SK-N-SH (cell line): ENCODE data around the gene WBP2. TPM values are rescaled to one million over a fixed set of nuclear protein-coding genes. Genes with fewer than 3 reads are reported as not detected.

Experiments
- CTCF ChIA-PET: fragments of 300-600, 350-600 bp; formaldehyde crosslinking; extraction: SDS; loops from one replicate; lab custom pipeline; 2021; lab: Yijun Ruan, JAX
- POLR2A ChIA-PET: fragments of 350-600 bp; sonication (Branson Sonifier 250); formaldehyde crosslinking; extraction: SDS; loops from one replicate; lab custom pipeline; 2020; ENCODE audit warnings: antibody characterized with exemption, inconsistent platforms; lab: Yijun Ruan, JAX
- DNase-seq: peaks from one replicate; pipeline ENCODE4 v3.0.0; 2012
- H2AFZ ChIP-seq: fragments of 200-600 bp; sonication (generic); 2 replicates; pipeline ENCODE4 v1.8.1; 2016; ENCODE audit warnings: antibody characterized with exemption, mild to moderate bottlenecking, low read depth
- H3F3A ChIP-seq: fragments of 200-600 bp; sonication (generic); replicated peaks from 2 replicates; pipeline ENCODE3; 2016; ENCODE audit warnings: antibody characterized with exemption, mild to moderate bottlenecking; ENCODE audit not compliant: insufficient read depth
- H3K27ac ChIP-seq, 2 experiments: fragments of 200-500 bp in 1 of 2; fragments of 200-600 bp in 1 of 2; sonication (Bioruptor generic) in 1 of 2; sonication (generic), shearing (Covaris generic) in 1 of 2; 2 replicates each; pipeline versions ENCODE4 v1.5.1 to v1.6.1; 2014 to 2016; ENCODE audit warnings: low read depth in 2 of 2, inconsistent platforms in 1 of 2, low read length in 1 of 2, mild to moderate bottlenecking in 1 of 2, mixed read lengths in 1 of 2
- H3K27me3 ChIP-seq: fragments of 200-600 bp; sonication (generic), shearing (Covaris generic); 2 replicates; pipeline ENCODE4 v1.6.1; 2016; ENCODE audit warnings: mixed run types; ENCODE audit not compliant: insufficient read depth
- H3K36me3 ChIP-seq, 2 experiments: fragments of 200-500 bp in 1 of 2; fragments of 200-600 bp in 1 of 2; sonication (Bioruptor generic) in 1 of 2; sonication (generic) in 1 of 2; replicated peaks in 1 of 2; 2 replicates each; pipeline versions ENCODE3 to v1.5.1; 2014 to 2016; ENCODE audit warnings: low read length in 1 of 2, mild to moderate bottlenecking in 1 of 2; ENCODE audit not compliant: insufficient read depth in 2 of 2, control insufficient read depth in 1 of 2
- H3K4me1 ChIP-seq, 2 experiments: fragments of 200-500 bp in 1 of 2; fragments of 200-600 bp in 1 of 2; sonication (Bioruptor generic) in 1 of 2; sonication (generic), shearing (Covaris generic) in 1 of 2; 2 replicates each; pipeline versions ENCODE4 v1.5.1 to v1.6.1; 2014 to 2016; ENCODE audit warnings: low read depth in 1 of 2, low read length in 1 of 2, mixed run types in 1 of 2; ENCODE audit not compliant: insufficient read depth in 2 of 2, control insufficient read depth in 1 of 2
- H3K4me2 ChIP-seq: fragments of 200-600 bp; sonication (generic), shearing (Covaris generic); 2 replicates; pipeline ENCODE4 v1.6.1; 2017; ENCODE audit warnings: mixed run types
- H3K4me3 ChIP-seq, 2 experiments: fragments of 200-500 bp in 1 of 2; fragments of 200-600 bp in 1 of 2; sonication (Bioruptor generic) in 1 of 2; sonication (generic), shearing (Covaris generic) in 1 of 2; 2 replicates each; pipeline versions ENCODE4 v1.5.1 to v1.8.1; 2014 to 2016; ENCODE audit warnings: low read depth in 2 of 2, inconsistent platforms in 1 of 2, low read length in 1 of 2, mild to moderate bottlenecking in 1 of 2, mixed read lengths in 1 of 2, moderate library complexity in 1 of 2
- H3K79me2 ChIP-seq: fragments of 200-600 bp; sonication (generic); 2 replicates; pipeline ENCODE4 v1.8.1; 2017; ENCODE audit warnings: mild to moderate bottlenecking; ENCODE audit not compliant: insufficient read depth
- H3K9ac ChIP-seq: fragments of 200-600 bp; sonication (generic); 2 replicates; pipeline ENCODE4 v1.6.1; 2017; ENCODE audit warnings: mixed run types
- H3K9me2 ChIP-seq: fragments of 200-600 bp; sonication (generic); 2 replicates; pipeline ENCODE4 v1.6.1; 2017; ENCODE audit warnings: mixed run types
- H3K9me3 ChIP-seq: fragments of 200-600 bp; sonication (generic); 2 replicates; pipeline ENCODE4 v1.6.1; 2017; ENCODE audit warnings: mixed run types, mild to moderate bottlenecking, moderate library complexity
- H4K20me1 ChIP-seq: fragments of 200-600 bp; sonication (generic); 2 replicates; pipeline ENCODE4 v1.6.1; 2017; ENCODE audit warnings: mild to moderate bottlenecking, mixed run types; ENCODE audit not compliant: insufficient read depth
- CHD2 ChIP-seq: fragments of 150-350 bp; IDR thresholded peaks from 2 replicates; pipeline ENCODE4 v1.6.1; 2018; ENCODE audit warnings: low read length; ENCODE audit not compliant: partially characterized antibody
- EP300 ChIP-seq, 2 experiments: IDR thresholded peaks; 2 replicates each; pipeline versions ENCODE4 v1.4.0 to v1.6.1; 2012; ENCODE audit warnings: borderline replicate concordance in 1 of 2, low read depth in 1 of 2, low read length in 1 of 2
- FOXJ3 ChIP-seq: sonication (generic); formaldehyde crosslinking; IDR thresholded peaks from 2 replicates; pipeline ENCODE4 v1.5.1; 2020; ENCODE audit warnings: mild to moderate bottlenecking, missing genetic modification reagents
- GABPA ChIP-seq: IDR thresholded peaks from 2 replicates; pipeline ENCODE4 v1.4.0; 2012; ENCODE audit warnings: low read depth, mild to moderate bottlenecking
- JUND ChIP-seq: IDR thresholded peaks from 2 replicates; pipeline ENCODE4 v1.4.0; 2012
- MEF2A ChIP-seq: IDR thresholded peaks from 2 replicates; pipeline ENCODE4 v1.4.0; 2012; ENCODE audit warnings: low read depth, borderline replicate concordance
- RAD21 ChIP-seq: IDR thresholded peaks from 2 replicates; pipeline ENCODE4 v1.6.1; 2012; ENCODE audit warnings: mild to moderate bottlenecking, low read length
- RFX5 ChIP-seq: IDR thresholded peaks from 2 replicates; pipeline ENCODE4 v1.6.1; 2012; ENCODE audit warnings: mild to moderate bottlenecking, improper control_type of control experiment, low read length
- SMC3 ChIP-seq: IDR thresholded peaks from 2 replicates; pipeline ENCODE4 v1.6.1; 2012; ENCODE audit warnings: low read depth, low read length, improper control_type of control experiment
- TAF1 ChIP-seq: IDR thresholded peaks from 2 replicates; pipeline ENCODE4 v1.6.1; 2012; ENCODE audit warnings: low read depth, mild to moderate bottlenecking, low read length, moderate library complexity, borderline replicate concordance
- TCF12 ChIP-seq: IDR thresholded peaks from 2 replicates; pipeline ENCODE4 v1.4.0; 2012
- WGBS: methylation state at CpG from one replicate; pipeline ENCODE4 v1.1.6; 2017; ENCODE audit warnings: low lambda C conversion rate; 5-methylcytosine and 5-hydroxymethylcytosine counted together
- polyA plus RNA-seq, 3 experiments: library from polyadenylated mRNA; depleted of rRNA; stranded (reverse); fragments of >200 nt; gene quantifications; 2 replicates each; pipeline ENCODE4 v1.2.3, GENCODE V29; 2012
- TF ChIP-seq, protein P1 (sequence below): fragments of 200-600 bp; sonication (generic); IDR thresholded peaks from 2 replicates; pipeline ENCODE4 v1.6.1; 2017; ENCODE audit warnings: antibody characterized with exemption, mild to moderate bottlenecking, moderate library complexity
- TF ChIP-seq, protein P2 (sequence below): fragments of 150-350 bp; IDR thresholded peaks from 2 replicates; pipeline ENCODE4 v1.6.1; 2016; ENCODE audit warnings: mild to moderate bottlenecking, low read depth, low read length
- TF ChIP-seq, protein P3 (sequence below): fragments of 150-350 bp; IDR thresholded peaks from 2 replicates; pipeline ENCODE4 v1.6.1; 2017; ENCODE audit warnings: antibody characterized with exemption, low read length, low read depth, borderline replicate concordance
- TF ChIP-seq, protein P4 (sequence below): IDR thresholded peaks from 2 replicates; pipeline ENCODE4 v1.4.0; 2012; ENCODE audit warnings: low read depth, borderline replicate concordance
- TF ChIP-seq, protein P5 (sequence below): IDR thresholded peaks from 2 replicates; pipeline ENCODE4 v1.6.1; 2012; ENCODE audit warnings: mild to moderate bottlenecking, low read depth, low read length, moderate library complexity

WBP2 gene
- polyA plus RNA-seq, 1 of the 3 experiments (the other 2 are of a cell fraction) = 55.8 TPM

DNA sequence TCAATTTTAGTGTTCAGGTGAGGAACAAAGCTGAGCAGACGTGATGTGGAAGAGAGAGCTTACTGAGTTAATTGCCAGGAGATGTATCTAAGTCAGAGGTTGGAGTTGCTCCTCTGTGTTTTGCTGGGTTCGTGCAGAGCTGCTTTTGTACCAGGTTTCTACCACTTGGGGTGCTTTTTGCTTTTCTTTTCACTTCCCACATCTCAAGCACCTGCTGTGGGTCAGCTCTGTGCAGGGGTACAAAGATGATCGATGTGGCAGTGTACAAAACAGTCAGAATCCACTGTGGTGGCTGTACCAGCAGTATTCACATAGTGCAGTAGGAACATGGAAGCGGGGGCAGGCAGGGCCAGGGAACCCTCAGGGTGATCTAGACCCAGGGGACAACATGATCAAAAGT lies 55.7 kb downstream of the WBP2 start:
- no peak overlapping the region for H2AFZ ChIP-seq
- no peaks in the 10 kb centered on the region for H3K27me3 ChIP-seq
- POLR2A ChIA-PET = interaction anchor here (0.7 to 1.0 kb wide), 2 partner anchors 9 to 36 kb away, joined by 3 read pairs; no protein-coding TSS in a partner anchor
- H3K4me2 ChIP-seq = no peak overlapping the region
- DNase-seq = no peak
- H3K4me3 ChIP-seq = no peak overlapping the region
- no peaks in the 10 kb centered on the region for H4K20me1 ChIP-seq
- no peaks in the 10 kb centered on the region for H3K9me2 ChIP-seq
- no peak overlapping the region for H3K9ac ChIP-seq
- CTCF ChIA-PET = interaction anchor here (1.0 to 10.7 kb wide), 8 partner anchors 9 to 206 kb away, joined by 3 to 82 read pairs (median 4); a partner anchor contains a TSS
- H3K79me2 ChIP-seq = peaks cover 73% of the 10 kb centered on the region
- no peak overlapping the region for H3K27ac ChIP-seq
- peaks cover 7 to 25% of the 10 kb centered on the region in 2 experiments for H3K36me3 ChIP-seq
- H3K4me1 ChIP-seq = no peaks in the 10 kb centered on the region
- WGBS = 95% methylated on average over 4 of the region's 4 CpGs
- H3K9me3 ChIP-seq = no peaks in the 10 kb centered on the region
- peaks cover 3% of the 10 kb centered on the region for H3F3A ChIP-seq
- TF ChIP-seq MEF2A (no peak), RFX5 (no peak), RAD21 (no peak), TAF1 (no peak), FOXJ3 (no peak), SMC3 (no peak)
- TF ChIP-seq, protein P1, sequence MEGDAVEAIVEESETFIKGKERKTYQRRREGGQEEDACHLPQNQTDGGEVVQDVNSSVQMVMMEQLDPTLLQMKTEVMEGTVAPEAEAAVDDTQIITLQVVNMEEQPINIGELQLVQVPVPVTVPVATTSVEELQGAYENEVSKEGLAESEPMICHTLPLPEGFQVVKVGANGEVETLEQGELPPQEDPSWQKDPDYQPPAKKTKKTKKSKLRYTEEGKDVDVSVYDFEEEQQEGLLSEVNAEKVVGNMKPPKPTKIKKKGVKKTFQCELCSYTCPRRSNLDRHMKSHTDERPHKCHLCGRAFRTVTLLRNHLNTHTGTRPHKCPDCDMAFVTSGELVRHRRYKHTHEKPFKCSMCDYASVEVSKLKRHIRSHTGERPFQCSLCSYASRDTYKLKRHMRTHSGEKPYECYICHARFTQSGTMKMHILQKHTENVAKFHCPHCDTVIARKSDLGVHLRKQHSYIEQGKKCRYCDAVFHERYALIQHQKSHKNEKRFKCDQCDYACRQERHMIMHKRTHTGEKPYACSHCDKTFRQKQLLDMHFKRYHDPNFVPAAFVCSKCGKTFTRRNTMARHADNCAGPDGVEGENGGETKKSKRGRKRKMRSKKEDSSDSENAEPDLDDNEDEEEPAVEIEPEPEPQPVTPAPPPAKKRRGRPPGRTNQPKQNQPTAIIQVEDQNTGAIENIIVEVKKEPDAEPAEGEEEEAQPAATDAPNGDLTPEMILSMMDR = no peak

DNA sequence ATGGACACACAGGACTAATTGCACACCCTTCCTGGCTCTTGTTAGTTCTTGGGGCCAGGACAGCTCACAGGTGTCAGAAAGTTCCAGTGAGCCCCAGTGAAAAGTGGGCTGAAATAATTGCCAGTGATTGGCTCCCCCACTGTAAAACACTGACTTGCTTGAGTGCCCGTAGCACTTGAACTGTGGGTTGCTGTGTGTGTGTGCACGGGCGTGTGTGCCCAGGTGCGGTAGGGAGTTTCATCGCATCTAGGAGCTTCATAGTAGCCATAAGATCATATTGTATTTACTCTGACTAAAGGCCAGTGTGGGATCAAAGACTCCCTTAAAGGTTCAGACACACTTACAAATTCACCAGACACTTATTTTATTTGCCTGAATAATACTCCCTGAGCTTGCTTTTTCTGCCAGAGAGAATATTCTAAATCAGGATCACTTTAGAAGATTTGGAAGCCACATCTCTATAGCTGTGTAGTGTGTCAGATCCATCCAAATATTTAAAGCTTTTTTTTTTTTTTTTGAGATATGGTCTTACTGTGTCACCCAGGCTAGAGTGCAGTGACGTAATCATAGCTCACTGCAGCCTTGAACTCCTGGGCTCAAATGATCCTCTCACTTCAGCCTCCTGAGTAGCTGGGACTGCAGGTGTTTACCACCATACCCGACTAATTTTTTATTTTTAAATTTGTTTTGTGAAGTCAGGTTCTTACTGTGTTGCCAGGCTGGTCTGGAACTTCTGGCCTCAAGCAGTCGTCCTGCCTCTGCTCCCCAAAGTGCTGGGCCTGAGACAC lies 59.1 kb downstream of the WBP2 start:
- Histone ChIP-seq H3K4me1 (peaks cover 0 to 8% of the 10 kb centered on the region in 2 experiments; a peak in 1 of 4 replicates), H3K36me3 (peaks cover 26 to 46% of the 10 kb centered on the region in 2 experiments), H3F3A (peaks cover 3% of the 10 kb centered on the region), H3K27me3 (no peaks in the 10 kb centered on the region), H3K9me3 (no peaks in the 10 kb centered on the region), H3K79me2 (peaks cover 79% of the 10 kb centered on the region), H4K20me1 (no peaks in the 10 kb centered on the region), H3K27ac (no peak overlapping the region), H3K4me3 (no peak overlapping the region), H3K9ac (no peak overlapping the region), H3K9me2 (no peaks in the 10 kb centered on the region), H2AFZ (no peak overlapping the region), H3K4me2 (no peak overlapping the region)
- DNase-seq = no peak
- WGBS = 93% methylated on average over 8 of the region's 8 CpGs
- POLR2A ChIA-PET = interaction anchor here (0.6 to 3.6 kb wide), 4 partner anchors 8 to 20 kb away, joined by 3 to 11 read pairs (median 6); partner anchors contain the start of gene UNK
- CTCF ChIA-PET = interaction anchor here (0.7 to 10.7 kb wide), 11 partner anchors 9 to 209 kb away, joined by 3 to 82 read pairs (median 6); partner anchors contain the start of gene GALK1
- TF ChIP-seq, protein P2, sequence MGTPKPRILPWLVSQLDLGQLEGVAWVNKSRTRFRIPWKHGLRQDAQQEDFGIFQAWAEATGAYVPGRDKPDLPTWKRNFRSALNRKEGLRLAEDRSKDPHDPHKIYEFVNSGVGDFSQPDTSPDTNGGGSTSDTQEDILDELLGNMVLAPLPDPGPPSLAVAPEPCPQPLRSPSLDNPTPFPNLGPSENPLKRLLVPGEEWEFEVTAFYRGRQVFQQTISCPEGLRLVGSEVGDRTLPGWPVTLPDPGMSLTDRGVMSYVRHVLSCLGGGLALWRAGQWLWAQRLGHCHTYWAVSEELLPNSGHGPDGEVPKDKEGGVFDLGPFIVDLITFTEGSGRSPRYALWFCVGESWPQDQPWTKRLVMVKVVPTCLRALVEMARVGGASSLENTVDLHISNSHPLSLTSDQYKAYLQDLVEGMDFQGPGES = no peak
- TF ChIP-seq, protein P3, sequence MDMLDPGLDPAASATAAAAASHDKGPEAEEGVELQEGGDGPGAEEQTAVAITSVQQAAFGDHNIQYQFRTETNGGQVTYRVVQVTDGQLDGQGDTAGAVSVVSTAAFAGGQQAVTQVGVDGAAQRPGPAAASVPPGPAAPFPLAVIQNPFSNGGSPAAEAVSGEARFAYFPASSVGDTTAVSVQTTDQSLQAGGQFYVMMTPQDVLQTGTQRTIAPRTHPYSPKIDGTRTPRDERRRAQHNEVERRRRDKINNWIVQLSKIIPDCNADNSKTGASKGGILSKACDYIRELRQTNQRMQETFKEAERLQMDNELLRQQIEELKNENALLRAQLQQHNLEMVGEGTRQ = no peak
- TF ChIP-seq EP300 (IDR thresholded peaks at IDR 0.05; ENCODE audit: borderline replicate concordance in 1 of 2, low read depth in 1 of 2, low read length in 1 of 2) = no peak
- TF ChIP-seq SMC3 = no peak
- no peak for TF ChIP-seq TCF12
- no peak for TF ChIP-seq GABPA
- TF ChIP-seq, protein P4, sequence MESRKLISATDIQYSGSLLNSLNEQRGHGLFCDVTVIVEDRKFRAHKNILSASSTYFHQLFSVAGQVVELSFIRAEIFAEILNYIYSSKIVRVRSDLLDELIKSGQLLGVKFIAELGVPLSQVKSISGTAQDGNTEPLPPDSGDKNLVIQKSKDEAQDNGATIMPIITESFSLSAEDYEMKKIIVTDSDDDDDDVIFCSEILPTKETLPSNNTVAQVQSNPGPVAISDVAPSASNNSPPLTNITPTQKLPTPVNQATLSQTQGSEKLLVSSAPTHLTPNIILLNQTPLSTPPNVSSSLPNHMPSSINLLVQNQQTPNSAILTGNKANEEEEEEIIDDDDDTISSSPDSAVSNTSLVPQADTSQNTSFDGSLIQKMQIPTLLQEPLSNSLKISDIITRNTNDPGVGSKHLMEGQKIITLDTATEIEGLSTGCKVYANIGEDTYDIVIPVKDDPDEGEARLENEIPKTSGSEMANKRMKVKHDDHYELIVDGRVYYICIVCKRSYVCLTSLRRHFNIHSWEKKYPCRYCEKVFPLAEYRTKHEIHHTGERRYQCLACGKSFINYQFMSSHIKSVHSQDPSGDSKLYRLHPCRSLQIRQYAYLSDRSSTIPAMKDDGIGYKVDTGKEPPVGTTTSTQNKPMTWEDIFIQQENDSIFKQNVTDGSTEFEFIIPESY = no peak
- TF ChIP-seq RAD21 = no peak
- TF ChIP-seq, protein P5, sequence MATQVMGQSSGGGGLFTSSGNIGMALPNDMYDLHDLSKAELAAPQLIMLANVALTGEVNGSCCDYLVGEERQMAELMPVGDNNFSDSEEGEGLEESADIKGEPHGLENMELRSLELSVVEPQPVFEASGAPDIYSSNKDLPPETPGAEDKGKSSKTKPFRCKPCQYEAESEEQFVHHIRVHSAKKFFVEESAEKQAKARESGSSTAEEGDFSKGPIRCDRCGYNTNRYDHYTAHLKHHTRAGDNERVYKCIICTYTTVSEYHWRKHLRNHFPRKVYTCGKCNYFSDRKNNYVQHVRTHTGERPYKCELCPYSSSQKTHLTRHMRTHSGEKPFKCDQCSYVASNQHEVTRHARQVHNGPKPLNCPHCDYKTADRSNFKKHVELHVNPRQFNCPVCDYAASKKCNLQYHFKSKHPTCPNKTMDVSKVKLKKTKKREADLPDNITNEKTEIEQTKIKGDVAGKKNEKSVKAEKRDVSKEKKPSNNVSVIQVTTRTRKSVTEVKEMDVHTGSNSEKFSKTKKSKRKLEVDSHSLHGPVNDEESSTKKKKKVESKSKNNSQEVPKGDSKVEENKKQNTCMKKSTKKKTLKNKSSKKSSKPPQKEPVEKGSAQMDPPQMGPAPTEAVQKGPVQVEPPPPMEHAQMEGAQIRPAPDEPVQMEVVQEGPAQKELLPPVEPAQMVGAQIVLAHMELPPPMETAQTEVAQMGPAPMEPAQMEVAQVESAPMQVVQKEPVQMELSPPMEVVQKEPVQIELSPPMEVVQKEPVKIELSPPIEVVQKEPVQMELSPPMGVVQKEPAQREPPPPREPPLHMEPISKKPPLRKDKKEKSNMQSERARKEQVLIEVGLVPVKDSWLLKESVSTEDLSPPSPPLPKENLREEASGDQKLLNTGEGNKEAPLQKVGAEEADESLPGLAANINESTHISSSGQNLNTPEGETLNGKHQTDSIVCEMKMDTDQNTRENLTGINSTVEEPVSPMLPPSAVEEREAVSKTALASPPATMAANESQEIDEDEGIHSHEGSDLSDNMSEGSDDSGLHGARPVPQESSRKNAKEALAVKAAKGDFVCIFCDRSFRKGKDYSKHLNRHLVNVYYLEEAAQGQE = no peak
- no peak for TF ChIP-seq CHD2
- no peak for TF ChIP-seq JUND
